Esophagus muscularis mucosa (tissue), 3 donors: Measurements from ENCODE around the gene NTM.

ENCODE experiments used
- CTCF ChIP-seq, 3 experiments: fragments of 200-600 bp in 2 of 3; fragments of 450-650 bp in 1 of 3; sonication (generic) in 2 of 3; IDR thresholded peaks; one replicate each; pipeline ENCODE4 v1.5.1; 2017 to 2019; ENCODE audit warnings: antibody characterized with exemption in 3 of 3, mild to moderate bottlenecking in 2 of 3, moderate library complexity in 1 of 3
- POLR2A ChIP-seq: fragments of 450-650 bp; IDR thresholded peaks from one replicate; pipeline ENCODE4 v1.6.1; 2017; ENCODE audit warnings: antibody characterized with exemption, moderate library complexity, mild to moderate bottlenecking, low read depth
- POLR2AphosphoS5 ChIP-seq, 2 donors: sonication (generic); formaldehyde crosslinking; IDR thresholded peaks; one replicate each; pipeline ENCODE4 v1.6.1; 2017; ENCODE audit warnings: antibody characterized with exemption in 2 of 2

- TF ChIP-seq POLR2A, result no peak
- no peak for TF ChIP-seq CTCF (IDR thresholded peaks at IDR 0.05)
- TF ChIP-seq POLR2AphosphoS5 (IDR thresholded peaks at IDR 0.05), result no peak
Measured at GRCh38 chr11:131602431-131602830, 232.0 kb downstream of the NTM start.
